GM12801 (cell line): ENCODE measurements around the gene GPR6.

ENCODE experiments used
- TF ChIP-seq, protein P1 (sequence below): IDR thresholded peaks from one replicate; pipeline ENCODE4 v1.5.1; 2011; ENCODE audit warnings: control low read depth; ENCODE audit not compliant: insufficient read length; ENCODE audit errors: extremely low read depth

GPR6 gene

DNA sequence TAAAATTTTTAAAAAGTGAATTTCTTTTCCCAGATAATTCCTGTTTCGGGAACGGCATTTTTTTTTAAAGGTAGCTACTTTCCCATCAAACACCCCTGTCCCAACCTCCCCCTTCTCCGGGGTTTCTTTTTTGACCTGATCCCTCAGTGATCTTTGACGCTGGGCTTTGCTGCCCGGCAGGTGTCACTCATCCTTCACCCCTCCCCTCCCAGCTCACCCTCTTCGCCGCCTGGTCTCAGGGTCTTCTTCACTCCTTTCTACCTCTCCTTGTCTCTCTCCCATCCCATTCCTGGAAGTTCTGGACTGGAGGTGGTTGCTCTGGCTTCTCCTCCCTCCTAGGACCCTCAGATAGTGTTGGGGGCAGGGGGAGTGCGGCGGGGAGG lies 329 bp upstream of the GPR6 start:
- TF ChIP-seq, protein P1, sequence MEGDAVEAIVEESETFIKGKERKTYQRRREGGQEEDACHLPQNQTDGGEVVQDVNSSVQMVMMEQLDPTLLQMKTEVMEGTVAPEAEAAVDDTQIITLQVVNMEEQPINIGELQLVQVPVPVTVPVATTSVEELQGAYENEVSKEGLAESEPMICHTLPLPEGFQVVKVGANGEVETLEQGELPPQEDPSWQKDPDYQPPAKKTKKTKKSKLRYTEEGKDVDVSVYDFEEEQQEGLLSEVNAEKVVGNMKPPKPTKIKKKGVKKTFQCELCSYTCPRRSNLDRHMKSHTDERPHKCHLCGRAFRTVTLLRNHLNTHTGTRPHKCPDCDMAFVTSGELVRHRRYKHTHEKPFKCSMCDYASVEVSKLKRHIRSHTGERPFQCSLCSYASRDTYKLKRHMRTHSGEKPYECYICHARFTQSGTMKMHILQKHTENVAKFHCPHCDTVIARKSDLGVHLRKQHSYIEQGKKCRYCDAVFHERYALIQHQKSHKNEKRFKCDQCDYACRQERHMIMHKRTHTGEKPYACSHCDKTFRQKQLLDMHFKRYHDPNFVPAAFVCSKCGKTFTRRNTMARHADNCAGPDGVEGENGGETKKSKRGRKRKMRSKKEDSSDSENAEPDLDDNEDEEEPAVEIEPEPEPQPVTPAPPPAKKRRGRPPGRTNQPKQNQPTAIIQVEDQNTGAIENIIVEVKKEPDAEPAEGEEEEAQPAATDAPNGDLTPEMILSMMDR = no peak

DNA sequence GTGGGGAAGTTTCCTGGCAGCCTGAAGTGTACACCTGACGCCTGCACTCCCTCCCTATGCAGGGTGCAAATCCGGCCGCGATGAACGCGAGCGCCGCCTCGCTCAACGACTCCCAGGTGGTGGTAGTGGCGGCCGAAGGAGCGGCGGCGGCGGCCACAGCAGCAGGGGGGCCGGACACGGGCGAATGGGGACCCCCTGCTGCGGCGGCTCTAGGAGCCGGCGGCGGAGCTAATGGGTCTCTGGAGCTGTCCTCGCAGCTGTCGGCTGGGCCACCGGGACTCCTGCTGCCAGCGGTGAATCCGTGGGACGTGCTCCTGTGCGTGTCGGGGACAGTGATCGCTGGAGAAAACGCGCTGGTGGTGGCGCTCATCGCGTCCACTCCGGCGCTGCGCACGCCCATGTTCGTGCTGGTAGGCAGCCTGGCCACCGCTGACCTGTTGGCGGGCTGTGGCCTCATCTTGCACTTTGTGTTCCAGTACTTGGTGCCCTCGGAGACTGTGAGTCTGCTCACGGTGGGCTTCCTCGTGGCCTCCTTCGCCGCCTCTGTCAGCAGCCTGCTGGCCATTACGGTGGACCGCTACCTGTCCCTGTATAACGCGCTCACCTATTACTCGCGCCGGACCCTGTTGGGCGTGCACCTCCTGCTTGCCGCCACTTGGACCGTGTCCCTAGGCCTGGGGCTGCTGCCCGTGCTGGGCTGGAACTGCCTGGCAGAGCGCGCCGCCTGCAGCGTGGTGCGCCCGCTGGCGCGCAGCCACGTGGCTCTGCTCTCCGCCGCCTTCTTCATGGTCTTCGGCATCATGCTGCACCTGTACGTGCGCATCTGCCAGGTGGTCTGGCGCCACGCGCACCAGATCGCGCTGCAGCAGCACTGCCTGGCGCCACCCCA lies 1.2 kb downstream of the GPR6 start:
- TF ChIP-seq, protein P1 = no peak

DNA sequence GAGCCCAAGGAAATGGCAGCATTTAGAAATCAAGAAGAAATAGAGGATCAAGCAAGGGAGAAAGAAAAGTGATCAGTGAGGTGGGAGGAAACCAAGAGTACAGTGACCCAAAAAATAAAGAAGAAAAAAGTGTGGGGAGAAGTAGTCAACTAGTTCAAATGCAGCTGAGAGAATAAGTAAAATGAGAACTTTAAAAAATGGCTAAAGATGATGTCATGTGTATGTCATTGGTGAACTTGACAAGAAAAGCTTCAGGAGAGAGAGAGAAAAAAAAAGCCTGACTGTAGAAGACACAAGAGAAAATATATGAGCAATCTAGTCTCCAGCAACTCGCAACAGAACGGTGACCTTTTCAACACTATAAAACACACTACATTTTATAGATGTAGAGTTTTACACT lies 6.3 kb downstream of the GPR6 start:
- TF ChIP-seq, protein P1 = no peak

DNA sequence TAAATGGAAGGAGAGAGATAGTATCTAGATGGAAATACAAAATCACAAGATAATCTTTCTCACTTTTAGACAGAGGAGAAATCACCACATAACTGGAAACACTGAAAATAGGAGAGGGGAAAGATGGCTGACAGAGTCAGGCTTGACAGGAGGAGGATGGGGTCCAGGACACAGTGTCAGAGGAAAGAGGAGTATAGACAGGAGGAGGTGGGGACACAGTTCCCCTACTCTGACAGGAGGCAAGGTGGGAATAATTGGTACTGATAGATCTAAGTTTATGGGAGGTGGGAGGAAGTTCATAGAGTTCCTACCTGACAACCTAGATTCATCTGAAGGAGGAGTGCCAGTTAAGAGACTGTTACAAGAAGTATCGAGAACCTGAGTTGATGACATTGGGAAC lies 9.1 kb downstream of the GPR6 start:
- TF ChIP-seq, protein P1 = no peak

DNA sequence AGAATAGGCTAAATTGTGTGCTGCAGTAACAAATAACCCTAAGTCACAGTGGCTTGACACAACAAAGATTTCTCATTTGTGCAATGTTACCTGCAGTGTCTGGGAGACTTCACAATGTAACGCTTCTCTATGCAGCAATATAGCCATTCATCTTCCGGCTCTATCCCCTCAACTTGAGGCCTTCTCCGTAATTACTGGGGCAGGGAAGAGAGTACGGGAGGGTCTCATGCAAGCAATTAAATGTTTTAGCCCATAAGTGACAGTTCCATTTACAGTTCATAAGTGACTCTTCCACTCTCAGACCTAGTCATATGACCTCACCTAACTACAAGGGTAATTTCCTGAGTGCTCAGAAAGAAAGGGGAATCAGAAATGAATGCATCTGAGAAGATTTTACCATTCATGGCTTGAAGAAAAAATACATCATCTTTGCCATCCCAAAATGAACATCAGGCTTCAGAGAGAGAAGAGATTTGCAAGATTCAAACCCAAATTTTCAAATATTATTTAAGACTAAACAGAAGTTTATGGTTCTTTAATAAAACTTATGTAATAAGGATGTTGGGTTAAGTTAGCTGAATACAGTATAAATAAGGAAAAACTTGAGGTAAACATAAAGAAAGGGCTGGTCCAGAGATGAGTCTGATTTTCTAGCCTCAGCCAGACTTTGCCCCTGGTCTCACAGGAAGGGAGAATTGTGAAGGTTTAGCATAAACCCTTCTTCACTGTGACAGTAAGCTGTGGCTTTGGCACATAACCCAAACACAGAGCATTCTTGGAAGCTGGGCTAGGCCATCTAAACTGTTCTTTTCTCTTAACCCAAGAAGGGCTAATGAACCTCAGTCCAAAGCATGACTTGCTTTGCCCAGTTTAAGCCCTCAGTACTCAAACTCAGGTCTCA lies 13.3 kb downstream of the GPR6 start:
- TF ChIP-seq, protein P1 = no peak

DNA sequence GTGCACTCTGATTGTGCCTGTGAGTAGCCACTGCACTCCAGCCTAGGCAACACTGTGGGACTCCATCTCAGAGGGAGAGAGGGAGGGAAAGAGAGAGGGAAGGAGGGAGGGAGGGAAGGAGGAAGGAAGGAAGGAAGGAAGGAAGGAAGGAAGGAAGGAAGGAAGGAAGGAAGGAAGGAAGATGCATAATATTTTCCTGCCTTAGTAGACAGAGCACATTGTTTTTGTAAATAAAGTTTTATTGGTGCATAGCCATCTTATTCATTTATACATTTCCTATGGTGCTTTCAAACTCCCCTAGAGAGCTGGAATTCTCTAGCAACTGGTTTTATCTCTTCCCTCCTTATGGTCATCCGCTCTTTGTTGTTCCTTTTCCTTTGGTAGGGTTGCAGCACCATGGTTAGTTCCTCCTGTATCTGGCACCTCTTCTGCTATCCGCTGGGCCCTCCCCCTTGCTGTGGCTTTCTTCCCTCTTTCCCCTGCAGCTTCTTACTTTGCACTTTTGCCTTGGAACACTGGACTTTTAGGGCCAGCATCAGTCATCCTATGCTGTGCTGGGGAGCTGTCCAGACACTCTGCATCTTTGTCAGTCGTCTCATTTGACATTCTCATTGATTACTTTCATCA lies 20.2 kb downstream of the GPR6 start:
- TF ChIP-seq, protein P1 = no peak

DNA sequence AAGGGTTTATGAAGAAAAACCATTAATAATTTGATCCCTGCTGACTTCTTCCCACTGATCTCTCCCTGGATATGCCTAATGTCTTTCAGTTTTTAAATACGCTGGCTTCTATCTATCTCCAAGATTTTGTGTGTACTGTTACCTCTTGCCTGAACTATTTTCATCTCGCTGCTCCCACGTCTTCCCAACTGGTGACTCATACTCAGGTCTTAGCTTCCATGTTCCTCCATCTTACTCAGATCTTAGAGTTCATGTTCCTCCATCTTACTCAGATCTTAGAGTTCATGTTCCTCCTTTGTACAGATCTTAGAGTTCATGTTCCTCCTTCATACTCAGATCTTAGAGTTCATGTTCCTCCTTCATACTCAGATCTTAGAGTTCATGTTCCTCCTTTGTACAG lies 21.6 kb downstream of the GPR6 start:
- TF ChIP-seq, protein P1 = no peak
